ENCODE data around the gene ENPP3. TPM values are rescaled to one million over a fixed set of nuclear protein-coding genes. Genes with fewer than 3 reads are reported as not detected.

ENPP3 gene
- total and polyA plus RNA-seq, 9 of the 15 experiments (the other 6 are each of a cell fraction or from before 2014, with no cell fraction given), result 14.0 to 32.8 (median 21.6) TPM

- Histone ChIP-seq H3K4me3 (no peak overlapping the region), H2AFZ (ENCODE audit: low read depth, low read length) (no peak overlapping the region), H3K9ac (ENCODE audit: insufficient read depth in 1 of 2, low read depth in 2 of 2, low read length in 2 of 2) (no peak overlapping the region), H3K9me3 (replicated peaks; ENCODE audit: control insufficient read depth, insufficient read depth, low read depth, low read length) (no peaks in the 10 kb centered on the region), H3K27ac (ENCODE audit: extremely low read depth, low read depth, low read length) (no peak overlapping the region), H4K20me1 (replicated peaks; ENCODE audit: control insufficient read depth, insufficient read depth, low read length) (no peaks in the 10 kb centered on the region), H3K36me3 (ENCODE audit: control insufficient read depth, insufficient read depth, low read length) (no peaks in the 10 kb centered on the region), H3K79me2 (ENCODE audit: control insufficient read depth, insufficient read depth, low read length) (no peaks in the 10 kb centered on the region), H3K4me2 (ENCODE audit: insufficient read depth, low read length) (no peak overlapping the region), H3K4me1 (replicated peaks in 1 of 2; ENCODE audit: control insufficient read depth in 2 of 2, insufficient read depth in 2 of 2, low read length in 2 of 2) (no peaks in the 10 kb centered on the region), H3K27me3 (ENCODE audit: control insufficient read depth in 2 of 2, insufficient read depth in 2 of 2, low read length in 2 of 2) (peaks cover 0 to 7% of the 10 kb centered on the region in 2 experiments; a peak in 1 of 5 replicates), H3K9me1 (ENCODE audit: control insufficient read depth, insufficient read depth, low read length) (no peaks in the 10 kb centered on the region)
- 0% methylated on average over 4 of the region's 4 CpGs for WGBS (ENCODE audit: insufficient coverage, low coverage, missing lambda C conversion rate)
- ATAC-seq, result no peak
- ChIA-PET POLR2A (no interaction called here), CTCF (ENCODE audit: low intra/inter-chr PET ratio) (no interaction called here)
- no peak for FAIRE-seq
- BruUV-seq (replicated peaks), result no TSS peak
- in situ Hi-C loops (cut with MboI) (no loop called here), intact Hi-C loops (cut with micrococcal nuclease) (no loop called here)
- TF ChIP-seq, protein P1, sequence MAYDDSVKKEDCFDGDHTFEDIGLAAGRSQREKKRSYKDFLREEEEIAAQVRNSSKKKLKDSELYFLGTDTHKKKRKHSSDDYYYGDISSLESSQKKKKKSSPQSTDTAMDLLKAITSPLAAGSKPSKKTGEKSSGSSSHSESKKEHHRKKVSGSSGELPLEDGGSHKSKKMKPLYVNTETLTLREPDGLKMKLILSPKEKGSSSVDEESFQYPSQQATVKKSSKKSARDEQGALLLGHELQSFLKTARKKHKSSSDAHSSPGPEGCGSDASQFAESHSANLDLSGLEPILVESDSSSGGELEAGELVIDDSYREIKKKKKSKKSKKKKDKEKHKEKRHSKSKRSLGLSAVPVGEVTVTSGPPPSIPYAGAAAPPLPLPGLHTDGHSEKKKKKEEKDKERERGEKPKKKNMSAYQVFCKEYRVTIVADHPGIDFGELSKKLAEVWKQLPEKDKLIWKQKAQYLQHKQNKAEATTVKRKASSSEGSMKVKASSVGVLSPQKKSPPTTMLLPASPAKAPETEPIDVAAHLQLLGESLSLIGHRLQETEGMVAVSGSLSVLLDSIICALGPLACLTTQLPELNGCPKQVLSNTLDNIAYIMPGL (CRISPR knock-in tag; IDR thresholded peaks at IDR 0.05), result no peak
- TF ChIP-seq ZNF232 (CRISPR knock-in tag; IDR thresholded peaks at IDR 0.05) (no peak), SNRNP70 (optimal IDR thresholded peaks at IDR 0.05; ENCODE audit: low read depth, low read length) (no peak), DEAF1 (CRISPR knock-in tag; IDR thresholded peaks at IDR 0.05) (no peak), PHF20 (IDR thresholded peaks at IDR 0.05; ENCODE audit: partially characterized antibody) (no peak), ETS1 (conservative IDR thresholded peaks at IDR 0.05; ENCODE audit: control insufficient read depth, low read depth, low read length) (no peak), ZNF583 (CRISPR knock-in tag; IDR thresholded peaks at IDR 0.05) (no peak)
- DNase-seq (ENCODE audit: extremely low read depth in 1 of 4, low spot score in 3 of 4), result no peak
These were observed 136.3 kb downstream of the ENPP3 start for GRCh38 chr6:131773284-131773950.
